Right ventricle myocardium inferior (tissue), 1 donor: ENCODE data around the gene CCDC183. TPM values are rescaled to one million over a fixed set of nuclear protein-coding genes. Genes with fewer than 3 reads are reported as not detected.

Experiments used
- ATAC-seq: fragments of 200-7000 bp; cut with Tn5 transposase; one replicate; pipeline ENCODE4 v1.9.1; 2020; ENCODE audit warnings: mild to moderate bottlenecking, moderate library complexity
- DNase-seq: peaks from one replicate; pipeline ENCODE4 v3.0.0; 2021; ENCODE audit errors: missing footprints
- intact Hi-C: fragments of 100-400 bp; cut with DNase I; formaldehyde crosslinking; loops from one replicate; pipeline ENCODE4 v1.11.0; 2022
- total RNA-seq: library from RNA; stranded (reverse); fragmentation: NEBNext Ultra II Directional; extraction: Animal tissue kit (Norgen Biotek cat#: 25700); gene quantifications from one replicate; pipeline ENCODE4 v1.2.1, GENCODE V29; 2021
- donor health status: DM: no; HTN: yes; CAD: no; lungs with severe emphysema.

The CCDC183 gene
- total RNA-seq, 1 donor from 2014 or later = 1.6 TPM

GRCh38 chr9:136849038-136849959 is 53.2 kb downstream of the CCDC183 start, which contains the start of gene PHPT1:
Gene PHPT1, plus strand, starts transcription at chr9:136849409. Its CDS starts 22 bp downstream, at chr9:136849431.
- intact Hi-C loops = loop anchor here (1.0 to 5.0 kb wide), 4 partner anchors 53 to 128 kb away; partner anchors contain the start of genes FBXW5, PTGDS and TMEM141
- DNase-seq (peak; percentile 99), ATAC-seq (peak; percentile 87)

- intact Hi-C loops = loop anchor here (1.0 to 5.0 kb wide), 4 partner anchors 52 to 127 kb away; partner anchors contain the start of genes FBXW5, PTGDS and TMEM141
These were observed 54.1 kb downstream of the CCDC183 start for GRCh38 chr9:136849960-136850865.

GRCh38 chr9:136850866-136851775 is 55.0 kb downstream of the CCDC183 start:
- intact Hi-C loops = no loop called here
- ATAC-seq (no peak), DNase-seq (no peak)

More at GRCh38 chr9:136849960-136850865, 54.1 kb downstream of the CCDC183 start:
- DNase-seq (no peak), ATAC-seq (no peak)

- ATAC-seq = no peak
These were observed 56.0 kb downstream of the CCDC183 start, which contains the start of gene MAMDC4 for GRCh38 chr9:136851941-136852663. Gene MAMDC4, plus strand, starts transcription at chr9:136852346. Its CDS starts 71 bp downstream, at chr9:136852417.

GRCh38 chr9:136852664-136853595 is 56.8 kb downstream of the CCDC183 start:
- DNase-seq = no peak
- intact Hi-C loops = no loop called here
- ATAC-seq = no peak

More at GRCh38 chr9:136851941-136852663, 56.0 kb downstream of the CCDC183 start, which contains the start of gene MAMDC4:
- DNase-seq = no peak
- intact Hi-C loops = no loop called here

GRCh38 chr9:136853596-136854112 is 57.5 kb downstream of the CCDC183 start:
- intact Hi-C loops = no loop called here
- ATAC-seq = no peak
- DNase-seq = no peak

- DNase-seq = no peak
- intact Hi-C loops = no loop called here
- ATAC-seq = no peak
These were observed 58.1 kb downstream of the CCDC183 start for GRCh38 chr9:136854113-136854841.

- ATAC-seq (no peak), DNase-seq (no peak)
- intact Hi-C loops = no loop called here
These were observed 58.8 kb downstream of the CCDC183 start for GRCh38 chr9:136854842-136855460.

GRCh38 chr9:136855461-136856078 is 59.4 kb downstream of the CCDC183 start:
- intact Hi-C loops = no loop called here
- ATAC-seq (no peak), DNase-seq (no peak)

GRCh38 chr9:136856079-136856476 is 59.9 kb downstream of the CCDC183 start:
- DNase-seq (no peak), ATAC-seq (no peak)
- intact Hi-C loops = no loop called here

GRCh38 chr9:136856541-136857141 is 60.5 kb downstream of the CCDC183 start:
- DNase-seq (no peak), ATAC-seq (no peak)
- intact Hi-C loops = no loop called here

GRCh38 chr9:136857166-136857565 is 61.0 kb downstream of the CCDC183 start:
- intact Hi-C loops = no loop called here
- DNase-seq = no peak
- ATAC-seq = no peak
